AG04450 (cell line): ENCODE results near the gene NOXRED1. TPM values are rescaled to one million over a fixed set of nuclear protein-coding genes. Genes with fewer than 3 reads are reported as not detected.

Experiments
- CTCF ChIA-PET: fragments of 300-600, 350-600 bp; formaldehyde crosslinking; extraction: SDS; loops from one replicate; lab custom pipeline; 2022; ENCODE audit warnings: antibody characterized with exemption, inconsistent platforms; lab: Charles Lee
- POLR2A ChIA-PET: fragments of 350-600 bp; formaldehyde crosslinking; extraction: SDS; loops from one replicate; lab custom pipeline; 2021; ENCODE audit warnings: antibody characterized with exemption, inconsistent platforms; lab: Yijun Ruan, JAX
- DNase-seq: peaks from one replicate; pipeline ENCODE4 v3.0.0-alpha.2; 2011; ENCODE audit warnings: low read depth, low spot score
- H3K27ac ChIP-seq: one replicate; pipeline ENCODE4 v1.5.1; 2012; ENCODE audit warnings: low read depth, low read length, control low read depth
- H3K27me3 ChIP-seq: one replicate; pipeline ENCODE4 v1.6.0; 2012; ENCODE audit warnings: low read length; ENCODE audit not compliant: control insufficient read depth, insufficient read depth
- H3K4me3 ChIP-seq: 2 replicates; pipeline ENCODE4 v1.5.1; 2011; ENCODE audit warnings: mild to moderate bottlenecking, low read depth, low read length, control low read depth
- H3K9me3 ChIP-seq: 2 replicates; pipeline ENCODE4 v1.5.1; 2012; ENCODE audit warnings: low read length; ENCODE audit not compliant: control insufficient read depth, insufficient read depth
- CTCF ChIP-seq: IDR thresholded peaks from 2 replicates; pipeline ENCODE4 v1.5.1; 2011; ENCODE audit warnings: low read depth, low read length, control low read depth, inconsistent platforms
- polyA plus RNA-seq: library from polyadenylated mRNA; depleted of rRNA; stranded (reverse); fragments of >200 nt; gene quantifications from 2 replicates; pipeline ENCODE4 v1.2.3, GENCODE V29; 2011

The NOXRED1 gene
- polyA plus RNA-seq, 1 experiment: 0.16 TPM

- CTCF ChIA-PET: interaction anchor here (1.3 kb wide), 1 partner anchor 48 kb away, joined by 3 read pairs; no protein-coding TSS in a partner anchor
Observed at GRCh38 chr14:77364146-77364545, 59.2 kb downstream of the NOXRED1 start.

GRCh38 chr14:77359626-77360025 is 63.7 kb downstream of the NOXRED1 start:
- Histone ChIP-seq H3K27me3 (no peaks in the 10 kb centered on the region), H3K9me3 (no peaks in the 10 kb centered on the region), H3K4me3 (no peak overlapping the region), H3K27ac (no peak overlapping the region)
- TF ChIP-seq CTCF: no peak
- CTCF ChIA-PET: interaction anchor here (1.0 kb wide), 1 partner anchor 17 kb away, joined by 4 read pairs; the partner anchor contains the start of genes SAMD15 and TMED8
- no peak for DNase-seq
- POLR2A ChIA-PET: interaction anchor here (1.1 kb wide), 1 partner anchor 18 kb away, joined by 3 read pairs; the partner anchor contains the start of genes SAMD15 and TMED8

More at GRCh38 chr14:77364146-77364545, 59.2 kb downstream of the NOXRED1 start:
- no peaks in the 10 kb centered on the region for H3K9me3 ChIP-seq
- no peak overlapping the region for H3K27ac ChIP-seq
- DNase-seq: no peak
- POLR2A ChIA-PET: no interaction called here
- peaks cover 2% of the 10 kb centered on the region for H3K27me3 ChIP-seq
- TF ChIP-seq CTCF: no peak
- H3K4me3 ChIP-seq: no peak overlapping the region

GRCh38 chr14:77356899-77357298 is 66.4 kb downstream of the NOXRED1 start:
- no peaks in the 10 kb centered on the region for H3K27me3 ChIP-seq
- ChIA-PET CTCF (interaction anchor here (0.9 kb wide), 1 partner anchor 41 kb away, joined by 6 read pairs; no protein-coding TSS in a partner anchor), POLR2A (no interaction called here)
- DNase-seq: no peak
- no peak for TF ChIP-seq CTCF
- no peaks in the 10 kb centered on the region for H3K9me3 ChIP-seq
- no peak overlapping the region for H3K27ac ChIP-seq
- no peak overlapping the region for H3K4me3 ChIP-seq

GRCh38 chr14:77355811-77356210 is 67.5 kb downstream of the NOXRED1 start:
- ChIA-PET POLR2A (no interaction called here), CTCF (interaction anchor here (0.9 kb wide), 1 partner anchor 40 kb away, joined by 5 read pairs; no protein-coding TSS in a partner anchor)
- H3K27me3 ChIP-seq: no peaks in the 10 kb centered on the region
- no peak for TF ChIP-seq CTCF
- H3K27ac ChIP-seq: no peak overlapping the region
- H3K9me3 ChIP-seq: no peaks in the 10 kb centered on the region
- H3K4me3 ChIP-seq: no peak overlapping the region
- DNase-seq: no peak

- CTCF ChIA-PET: no interaction called here
- TF ChIP-seq CTCF: no peak
- no peak for DNase-seq
- Histone ChIP-seq H3K27ac (no peak overlapping the region), H3K4me3 (no peak overlapping the region), H3K9me3 (no peaks in the 10 kb centered on the region), H3K27me3 (no peaks in the 10 kb centered on the region)
- POLR2A ChIA-PET: no interaction called here
Observed at GRCh38 chr14:77353469-77354141, 69.7 kb downstream of the NOXRED1 start.
